Hepatocyte (in vitro differentiated cells): ENCODE results near the gene CCDC28B. TPM values are rescaled to one million over a fixed set of nuclear protein-coding genes. Genes with fewer than 3 reads are reported as not detected.

ENCODE experiments used
- DNase-seq: peaks from one replicate; pipeline ENCODE4 v3.0.0-alpha.2; 2016; ENCODE audit warnings: low spot score
- H2AFZ ChIP-seq: fragments of 200-600 bp; sonication (generic); 2 replicates; pipeline ENCODE4 v1.6.0; 2016; ENCODE audit warnings: antibody characterized with exemption, mild to moderate bottlenecking
- H3K27ac ChIP-seq: fragments of 200-600 bp; sonication (generic); 2 replicates; pipeline ENCODE4 v1.5.1; 2016; ENCODE audit warnings: mild to moderate bottlenecking
- H3K27me3 ChIP-seq: fragments of 200-600 bp; sonication (generic); 2 replicates; pipeline ENCODE4 v1.6.1; 2016
- H3K36me3 ChIP-seq: fragments of 200-600 bp; sonication (generic); replicated peaks from 2 replicates; pipeline ENCODE4 v1.5.1; 2016; ENCODE audit warnings: low read depth; ENCODE audit not compliant: insufficient read depth
- H3K4me1 ChIP-seq: fragments of 200-600 bp; sonication (generic); 2 replicates; pipeline ENCODE4 v1.5.1; 2016; ENCODE audit warnings: mild to moderate bottlenecking, moderate library complexity; ENCODE audit not compliant: insufficient read depth
- H3K4me2 ChIP-seq: fragments of 200-600 bp; sonication (generic); 2 replicates; pipeline ENCODE4 v1.6.0; 2016
- H3K4me3 ChIP-seq: fragments of 200-600 bp; sonication (generic); 2 replicates; pipeline ENCODE4 v1.5.1; 2016; ENCODE audit warnings: mild to moderate bottlenecking
- H3K79me2 ChIP-seq: fragments of 200-600 bp; sonication (generic); 2 replicates; pipeline ENCODE4 v1.6.0; 2017; ENCODE audit warnings: mild to moderate bottlenecking
- H3K9me2 ChIP-seq: fragments of 200-600 bp; sonication (generic); replicated peaks from 2 replicates; pipeline ENCODE4 v1.6.0; 2017; ENCODE audit warnings: mild to moderate bottlenecking; ENCODE audit not compliant: insufficient read depth
- H3K9me3 ChIP-seq: fragments of 200-600 bp; sonication (generic); 2 replicates; pipeline ENCODE4 v1.5.1; 2016; ENCODE audit warnings: low read depth, mild to moderate bottlenecking
- H4K20me1 ChIP-seq: fragments of 200-600 bp; sonication (generic); 2 replicates; pipeline ENCODE4 v1.6.0; 2016; ENCODE audit warnings: mild to moderate bottlenecking; ENCODE audit not compliant: insufficient read depth, poor library complexity, severe bottlenecking
- CTCF ChIP-seq: fragments of 200-600 bp; sonication (generic); IDR thresholded peaks from 2 replicates; pipeline ENCODE4 v1.5.1; 2016; ENCODE audit warnings: antibody characterized with exemption, mild to moderate bottlenecking; ENCODE audit not compliant: poor library complexity
- EZH2 ChIP-seq: fragments of 200-600 bp; sonication (generic); IDR thresholded peaks from 2 replicates; pipeline ENCODE4 v1.6.1; 2016; ENCODE audit warnings: antibody characterized with exemption, mild to moderate bottlenecking, borderline replicate concordance
- EZH2phosphoT487 ChIP-seq: fragments of 200-600 bp; sonication (generic); IDR thresholded peaks from one replicate; pipeline ENCODE4 v1.6.1; 2018; ENCODE audit warnings: antibody characterized with exemption, mild to moderate bottlenecking, low read depth, moderate library complexity; ENCODE audit not compliant: unreplicated experiment, severe bottlenecking
- WGBS: methylation state at CpG from one replicate; pipeline ENCODE4 v1.1.6; 2016; ENCODE audit warnings: low lambda C conversion rate; ENCODE audit errors: missing lambda C conversion rate; 5-methylcytosine and 5-hydroxymethylcytosine counted together
- polyA plus RNA-seq: library from polyadenylated mRNA; unstranded; fragments of >200 nt; fragmentation: Nextera tagmentation; extraction: Ambion mirVana; gene quantifications from 2 replicates; pipeline ENCODE4 v1.2.1, GENCODE V29; 2016
- total RNA-seq: library from RNA; depleted of rRNA; stranded (reverse); fragments of >200 nt; gene quantifications from 2 replicates; pipeline ENCODE4 v1.2.3, GENCODE V29; 2014

The CCDC28B gene
- total and polyA plus RNA-seq, 2 experiments from 2014 or later: 15.8 to 29.5 TPM

- Histone ChIP-seq H3K9me3 (no peaks in the 10 kb centered on the region), H3K4me3 (peak overlapping the region; percentile 89), H3K27ac (peak overlapping the region; percentile 88), H3K4me1 (peaks cover 4% of the 10 kb centered on the region), H3K79me2 (peaks cover 2% of the 10 kb centered on the region), H3K9me2 (no peaks in the 10 kb centered on the region), H3K36me3 (no peaks in the 10 kb centered on the region), H3K4me2 (peak overlapping the region; percentile 99), H4K20me1 (no peaks in the 10 kb centered on the region), H3K27me3 (no peaks in the 10 kb centered on the region), H2AFZ (peak overlapping the region; percentile 94)
- peak; percentile 36 for TF ChIP-seq CTCF
- TF ChIP-seq EZH2: no peak
- 3% methylated on average over 50 of the region's 62 CpGs for WGBS
- peak; percentile 77 for DNase-seq
These were observed 40.0 kb downstream of the CCDC28B start for GRCh38 chr1:32240140-32240951.

- Histone ChIP-seq H2AFZ (peak overlapping the region; percentile 94), H3K27me3 (no peaks in the 10 kb centered on the region), H3K9me3 (no peaks in the 10 kb centered on the region), H3K4me2 (peak overlapping the region; percentile 99), H3K4me1 (peaks cover 4% of the 10 kb centered on the region), H3K4me3 (peak overlapping the region; percentile 89), H4K20me1 (no peaks in the 10 kb centered on the region), H3K9me2 (no peaks in the 10 kb centered on the region), H3K79me2 (peaks cover 2% of the 10 kb centered on the region), H3K27ac (peak overlapping the region; percentile 88), H3K36me3 (no peaks in the 10 kb centered on the region)
- TF ChIP-seq EZH2 (no peak), CTCF (peak; percentile 1)
- 2% methylated on average over 35 of the region's 55 CpGs for WGBS
- peak; percentile 77 for DNase-seq
These were observed 40.8 kb downstream of the CCDC28B start for GRCh38 chr1:32241001-32241763.

GRCh38 chr1:32242341-32242851, 42.0 kb downstream of the CCDC28B start:
- no peaks in the 10 kb centered on the region for H3K9me2 ChIP-seq
- H3K36me3 ChIP-seq: no peaks in the 10 kb centered on the region
- no peak overlapping the region for H3K27ac ChIP-seq
- 46% methylated on average over 7 of the region's 7 CpGs for WGBS
- no peak for DNase-seq
- no peak overlapping the region for H3K4me3 ChIP-seq
- H3K9me3 ChIP-seq: no peaks in the 10 kb centered on the region
- no peaks in the 10 kb centered on the region for H4K20me1 ChIP-seq
- H3K4me1 ChIP-seq: peaks cover 4% of the 10 kb centered on the region
- H3K79me2 ChIP-seq: peaks cover 2% of the 10 kb centered on the region
- TF ChIP-seq CTCF (no peak), EZH2phosphoT487 (no peak), EZH2 (no peak)
- H2AFZ ChIP-seq: no peak overlapping the region
- H3K4me2 ChIP-seq: peak overlapping the region; percentile 24
- no peaks in the 10 kb centered on the region for H3K27me3 ChIP-seq
